IPS-20b (cell line): ENCODE data around the gene FGR.
A peak's percentile ranks its signal among the peaks of the same experiment; 100 is the strongest.

ENCODE experiments used
- H3K27ac ChIP-seq: one replicate; pipeline ENCODE4 v1.5.1; 2013; ENCODE audit warnings: low read length
- H3K27me3 ChIP-seq: 2 replicates; pipeline ENCODE4 v1.6.1; 2013; ENCODE audit warnings: mild to moderate bottlenecking, low read length, inconsistent platforms; ENCODE audit not compliant: insufficient read depth
- H3K36me3 ChIP-seq: 2 replicates; pipeline ENCODE4 v1.6.1; 2013; ENCODE audit warnings: low read depth, mild to moderate bottlenecking, inconsistent platforms, low read length, moderate library complexity; ENCODE audit not compliant: insufficient read depth
- H3K4me1 ChIP-seq: 2 replicates; pipeline ENCODE4 v1.6.1; 2013; ENCODE audit warnings: mild to moderate bottlenecking, control low read depth, inconsistent platforms, low read length, moderate library complexity; ENCODE audit not compliant: insufficient read depth
- H3K4me3 ChIP-seq: 2 replicates; pipeline ENCODE4 v1.5.1; 2013; ENCODE audit warnings: mild to moderate bottlenecking, low read length, inconsistent platforms
- H3K9ac ChIP-seq: 2 replicates; pipeline ENCODE4 v1.6.1; 2013; ENCODE audit warnings: low read depth, mild to moderate bottlenecking, inconsistent platforms, low read length, moderate library complexity
- H3K9me3 ChIP-seq: 2 replicates; pipeline ENCODE4 v1.6.1; 2013; ENCODE audit warnings: mild to moderate bottlenecking, low read depth, low read length, inconsistent platforms; ENCODE audit not compliant: insufficient read depth

FGR gene

GRCh38 chr1:27564710-27565649 is 70.0 kb downstream of the FGR start:
- H3K27ac ChIP-seq: no peak overlapping the region
- H3K4me1 ChIP-seq: peaks cover 51% of the 10 kb centered on the region
- H3K9ac ChIP-seq: peak overlapping the region; percentile 27; the same call in 1 of the 2 replicates
- no peaks in the 10 kb centered on the region for H3K9me3 ChIP-seq
- H3K36me3 ChIP-seq: no peaks in the 10 kb centered on the region
- no peak overlapping the region for H3K4me3 ChIP-seq
- no peaks in the 10 kb centered on the region for H3K27me3 ChIP-seq

- Histone ChIP-seq H3K27ac (no peak overlapping the region), H3K9me3 (no peaks in the 10 kb centered on the region), H3K36me3 (no peaks in the 10 kb centered on the region), H3K9ac (peak overlapping the region; percentile 27), H3K4me3 (no peak overlapping the region), H3K4me1 (peaks cover 40% of the 10 kb centered on the region), H3K27me3 (no peaks in the 10 kb centered on the region)
Observed at GRCh38 chr1:27563591-27564471, 71.2 kb downstream of the FGR start.

- Histone ChIP-seq H3K4me1 (peaks cover 44% of the 10 kb centered on the region), H3K36me3 (no peaks in the 10 kb centered on the region), H3K9ac (no peak overlapping the region), H3K4me3 (no peak overlapping the region), H3K9me3 (no peaks in the 10 kb centered on the region), H3K27ac (no peak overlapping the region), H3K27me3 (no peaks in the 10 kb centered on the region)
Observed at GRCh38 chr1:27563341-27563590, 71.7 kb downstream of the FGR start.

GRCh38 chr1:27562534-27563340 is 72.2 kb downstream of the FGR start:
- Histone ChIP-seq H3K9ac (no peak overlapping the region), H3K4me3 (no peak overlapping the region), H3K9me3 (no peaks in the 10 kb centered on the region), H3K4me1 (peaks cover 42% of the 10 kb centered on the region), H3K36me3 (no peaks in the 10 kb centered on the region), H3K27me3 (no peaks in the 10 kb centered on the region), H3K27ac (no peak overlapping the region)
